Activated CD8-positive, alpha-beta memory T cell treated with anti-CD3 and anti-CD28 coated beads for 24 hours (primary cell): Measurements from ENCODE around the gene EFNB2.

ENCODE experiments used
- DNase-seq: peaks from one replicate; pipeline ENCODE4 v3.0.0-alpha.2; 2020

The EFNB2 gene

DNA sequence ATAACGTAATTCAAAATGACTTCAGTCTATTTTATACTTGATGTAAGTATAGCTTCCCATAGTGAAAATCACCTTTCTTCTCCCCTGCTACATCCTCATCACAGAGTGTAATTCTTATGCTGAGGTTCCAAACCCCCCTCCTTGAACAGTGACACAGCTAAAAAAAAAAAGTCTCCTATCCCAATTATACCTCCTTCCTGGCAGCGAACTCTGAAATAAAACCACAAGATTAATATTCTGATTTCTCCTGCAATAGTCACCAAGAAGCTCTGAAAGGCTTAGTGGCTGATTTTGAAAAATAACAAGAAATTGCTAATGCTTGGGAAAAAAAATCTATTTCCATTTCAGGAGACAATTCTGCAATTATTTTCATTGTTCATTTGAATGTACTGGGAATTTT lies 36.3 kb downstream of the EFNB2 start:
- no peak for DNase-seq

DNA sequence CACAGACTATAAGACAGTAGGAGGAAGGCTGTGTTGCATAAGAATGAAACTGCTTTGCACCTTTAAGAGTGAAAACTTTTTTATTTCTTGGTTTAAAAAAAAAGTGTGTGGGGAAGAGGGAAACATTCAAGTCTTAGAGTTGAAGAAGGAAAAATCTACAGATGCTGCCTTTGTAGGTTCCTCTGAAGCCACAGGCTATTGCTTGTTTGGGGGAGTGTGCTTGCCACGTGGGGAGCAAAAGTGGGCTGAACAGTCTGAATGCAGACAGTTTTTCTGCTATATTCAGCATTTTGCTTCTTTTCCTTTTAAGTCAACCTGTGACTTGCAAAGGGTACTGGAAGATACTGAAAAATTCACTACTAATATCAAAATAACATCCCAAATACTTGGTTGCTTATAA lies 36.9 kb downstream of the EFNB2 start:
- no peak for DNase-seq

DNA sequence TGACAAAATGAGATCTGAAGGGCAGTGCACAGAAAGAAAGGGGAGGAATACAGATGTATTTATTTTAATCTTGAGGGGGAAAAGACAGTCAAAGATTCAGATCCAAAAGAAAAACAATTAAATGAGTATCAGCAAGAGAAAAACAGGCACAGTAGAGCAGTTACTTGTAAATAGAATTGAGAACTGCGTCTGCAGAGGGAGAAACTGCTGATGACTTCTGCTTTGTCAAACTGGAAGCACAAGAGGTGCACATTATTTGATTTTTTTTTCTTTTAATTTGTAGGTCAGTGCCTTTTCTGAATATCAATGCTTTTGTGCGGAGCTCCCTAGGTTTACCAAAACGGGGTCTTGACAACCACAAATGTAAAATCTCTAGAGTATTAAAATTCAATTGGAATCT lies 37.3 kb downstream of the EFNB2 start:
- DNase-seq = no peak

DNA sequence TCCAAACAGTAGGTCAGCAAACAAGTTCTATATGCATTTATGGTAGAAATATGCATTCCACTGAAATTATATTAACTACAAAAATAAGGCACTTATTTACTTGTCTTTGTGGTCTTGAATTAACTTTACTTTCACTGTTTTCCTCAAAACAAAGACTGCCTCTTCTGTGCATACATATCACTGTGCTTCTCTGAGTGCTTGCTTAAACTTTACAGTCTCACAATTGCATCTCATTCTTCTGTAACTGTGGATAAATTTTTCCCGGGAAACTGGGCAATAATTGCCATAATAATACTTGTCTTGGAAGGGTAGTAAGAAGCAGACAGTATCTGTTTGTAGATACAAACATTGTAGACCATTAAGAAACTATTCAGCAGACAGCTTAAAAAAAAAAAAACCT lies 38.4 kb downstream of the EFNB2 start:
- DNase-seq = no peak

DNA sequence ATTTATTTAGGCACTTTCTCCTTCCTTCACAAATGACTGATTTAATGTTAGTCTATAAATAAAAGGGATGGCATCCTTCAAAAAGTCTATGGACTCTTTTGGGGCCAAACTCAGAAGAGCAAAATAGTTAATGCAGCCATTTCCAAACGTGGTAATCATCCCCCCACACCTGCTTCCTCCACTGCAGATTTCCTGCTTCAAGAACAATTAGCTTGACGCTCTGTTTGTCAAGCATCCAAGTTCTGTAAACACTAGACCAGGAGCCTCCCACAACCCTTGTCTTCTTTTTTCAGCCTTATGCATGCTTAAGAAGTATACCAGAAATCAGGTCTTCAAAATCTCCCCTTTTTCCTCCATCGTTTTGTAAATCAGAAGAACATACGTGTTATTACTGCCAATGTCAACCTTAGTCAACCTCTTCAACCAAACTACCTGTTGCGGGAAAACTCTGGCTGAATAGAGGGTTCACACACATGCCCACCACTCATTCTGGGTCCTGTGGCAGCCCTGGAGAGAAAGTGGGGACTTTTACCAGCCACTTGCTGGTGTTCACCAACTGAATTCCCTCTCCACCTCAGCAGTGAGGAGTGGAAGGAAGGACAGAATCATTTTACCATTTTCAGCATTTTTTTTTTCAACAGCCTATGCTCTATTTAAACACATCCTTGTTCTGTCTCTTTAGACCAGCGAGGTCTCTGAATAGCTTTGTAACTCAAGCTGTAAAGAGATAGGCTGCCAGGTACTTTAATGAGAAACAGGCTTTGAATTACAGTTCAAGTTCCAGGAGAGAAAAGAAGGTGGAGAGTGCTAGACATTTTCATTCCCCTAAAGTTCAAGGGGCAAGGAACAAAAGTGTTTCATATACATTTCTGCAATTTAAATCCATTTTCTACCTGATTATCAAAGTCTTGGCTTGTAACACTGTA lies 39.1 kb downstream of the EFNB2 start:
- no peak for DNase-seq

DNA sequence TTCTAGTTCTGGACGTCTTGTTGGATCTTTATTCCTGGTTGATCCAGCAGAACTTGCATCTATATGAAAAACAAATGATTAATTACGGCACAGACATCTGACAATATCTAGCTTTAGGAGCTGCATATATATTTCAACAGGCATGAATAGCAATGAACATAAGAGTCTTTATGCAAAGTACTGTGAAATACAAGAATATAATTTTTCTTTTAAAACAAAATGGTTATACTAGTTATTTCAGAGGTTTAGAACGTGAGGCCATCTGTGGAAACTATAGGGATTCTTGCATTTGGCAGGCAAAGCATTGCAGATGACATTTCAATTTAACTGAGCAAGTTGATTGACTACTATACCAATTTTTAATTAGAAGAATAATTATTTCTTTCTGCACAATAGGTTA lies 40.5 kb downstream of the EFNB2 start:
- no peak for DNase-seq

DNA sequence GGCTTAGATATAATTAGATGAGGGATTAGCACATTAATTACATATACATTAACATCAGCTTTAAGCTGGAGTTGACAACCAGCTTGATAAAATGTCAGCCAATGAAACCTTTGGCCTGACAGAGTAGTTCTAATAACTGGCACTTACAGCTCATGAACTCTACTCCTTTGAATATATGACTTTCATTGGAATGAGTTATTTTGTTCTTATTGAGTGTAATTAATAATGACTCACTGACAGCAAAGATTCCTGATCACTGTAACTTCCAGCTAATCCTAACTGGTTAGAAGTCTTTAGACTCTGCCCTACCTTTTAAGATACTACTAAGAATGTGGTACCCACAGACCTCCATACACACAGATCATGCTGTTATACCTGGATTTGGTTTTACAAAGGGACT lies 41.0 kb downstream of the EFNB2 start:
- no peak for DNase-seq

DNA sequence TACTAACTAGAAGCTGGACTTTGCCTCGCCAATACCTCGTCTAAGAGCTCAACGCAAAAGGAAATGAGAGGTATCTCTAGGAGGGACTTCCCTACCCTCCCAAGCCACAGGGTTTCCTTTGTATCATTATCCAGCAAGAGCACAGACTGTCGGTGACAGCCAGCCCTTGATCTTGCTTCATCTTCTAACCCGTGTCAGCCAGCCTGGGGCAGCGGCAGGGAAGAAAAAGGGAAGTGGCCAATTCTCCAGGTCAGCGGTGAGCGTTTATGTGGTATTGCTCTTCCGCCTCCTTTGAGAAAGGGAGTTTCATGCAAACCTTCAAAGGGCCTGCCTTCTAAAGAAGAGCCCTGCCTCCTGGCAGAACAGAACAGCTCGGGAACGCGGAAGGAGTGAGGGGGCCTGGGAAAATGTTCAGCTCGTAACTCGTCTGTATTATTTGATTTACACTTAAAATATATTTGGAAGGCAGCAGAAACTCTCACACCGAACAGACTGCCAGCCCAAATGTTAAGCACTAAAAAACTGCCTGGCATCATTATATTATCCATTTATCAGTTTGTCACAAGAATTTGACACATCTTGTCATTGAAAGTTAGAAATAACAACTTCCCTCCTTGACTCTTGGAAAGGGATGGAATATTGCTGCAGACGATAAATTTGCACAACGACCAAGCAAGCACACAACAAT lies 41.8 kb downstream of the EFNB2 start:
- DNase-seq = no peak

DNA sequence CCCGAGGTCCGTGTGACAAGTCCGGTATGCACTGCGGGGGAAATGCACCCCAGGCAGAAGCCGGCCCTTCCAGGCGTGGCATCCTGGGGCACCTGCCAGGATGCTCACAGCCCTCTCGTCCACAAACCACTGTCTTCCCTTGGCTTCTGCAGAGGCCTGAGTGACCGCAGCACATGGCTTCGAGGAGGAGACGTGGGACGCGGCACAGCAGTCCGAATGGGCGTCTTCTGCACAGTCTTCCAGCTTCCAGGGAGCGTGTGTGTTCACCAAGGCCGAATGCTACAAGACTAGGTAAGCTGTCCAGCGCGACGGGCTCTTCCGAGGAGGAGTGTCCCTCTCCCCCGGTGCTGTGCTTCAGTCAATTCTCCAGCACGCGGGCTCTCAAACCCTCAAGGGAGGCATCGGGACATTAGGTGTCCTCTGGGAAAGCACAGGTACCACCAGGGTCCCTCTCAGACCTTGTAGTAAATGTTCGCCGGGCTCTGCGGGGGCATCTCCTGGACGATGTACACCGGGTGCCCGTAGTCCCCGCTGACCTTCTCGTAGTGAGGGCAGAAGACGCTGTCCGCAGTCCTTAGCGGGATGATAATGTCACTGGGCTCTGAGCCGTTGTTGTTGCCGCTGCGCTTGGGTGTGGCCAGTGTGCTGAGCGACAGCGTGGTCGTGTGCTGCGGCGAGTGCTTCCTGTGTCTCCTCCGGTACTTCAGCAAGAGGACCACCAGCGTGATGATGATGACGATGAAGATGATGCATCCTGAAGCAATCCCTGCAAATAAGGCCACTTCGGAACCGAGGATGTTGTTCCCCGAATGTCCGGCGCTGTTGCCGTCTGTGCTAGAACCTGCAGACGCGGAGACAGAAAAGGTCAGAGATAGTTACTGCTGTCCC lies 42.6 kb downstream of the EFNB2 start:
- no peak for DNase-seq

DNA sequence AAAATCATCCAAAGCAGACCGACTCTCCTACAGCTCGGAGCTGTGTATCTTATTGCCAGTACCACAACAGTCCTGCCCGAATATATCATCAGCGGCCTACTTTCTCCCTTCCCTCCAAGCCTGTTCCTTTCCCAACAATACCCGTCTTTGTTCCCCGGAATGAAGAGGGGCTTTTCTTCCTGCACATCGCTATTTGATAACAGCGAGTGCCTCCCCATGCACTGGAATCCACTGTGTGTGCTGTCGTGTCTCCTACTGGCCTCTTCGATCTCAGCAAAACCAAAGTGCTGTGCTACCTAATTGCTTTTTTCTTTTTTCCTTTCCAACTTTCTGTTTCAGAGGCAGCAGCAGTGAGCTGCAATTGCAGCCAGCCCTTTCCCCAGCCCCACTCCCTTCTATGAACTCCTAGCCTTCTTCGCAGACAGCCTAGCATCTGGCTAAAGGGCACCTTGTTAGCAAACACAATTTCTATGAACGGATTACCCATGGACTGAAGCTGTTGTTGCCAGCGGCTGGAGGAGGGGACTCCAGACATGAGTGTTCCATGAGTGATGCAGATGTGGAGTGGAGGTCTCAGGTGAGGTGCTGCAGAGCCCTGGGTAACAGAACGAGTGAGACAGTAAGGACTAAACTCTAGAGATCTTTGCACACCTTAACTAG lies 43.4 kb downstream of the EFNB2 start:
- no peak for DNase-seq

DNA sequence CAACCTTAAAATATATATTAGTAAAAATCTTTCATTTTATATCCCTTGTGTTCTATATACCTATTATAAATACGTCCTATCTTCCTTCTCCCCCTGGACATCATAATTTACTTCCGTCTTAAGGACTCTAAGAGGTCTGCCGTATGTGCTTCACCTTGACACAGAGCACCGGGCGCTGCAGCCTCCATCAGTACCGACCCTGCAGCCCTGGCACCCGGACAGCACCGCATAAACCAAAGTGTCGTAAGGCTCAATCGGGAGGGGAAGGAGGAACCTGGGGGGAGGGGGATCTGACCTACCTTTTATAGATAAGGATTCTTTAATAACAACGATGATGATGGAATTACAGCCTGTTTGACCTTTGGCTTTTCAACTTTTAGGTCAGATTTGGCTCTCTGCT lies 44.0 kb downstream of the EFNB2 start:
- no peak for DNase-seq

DNA sequence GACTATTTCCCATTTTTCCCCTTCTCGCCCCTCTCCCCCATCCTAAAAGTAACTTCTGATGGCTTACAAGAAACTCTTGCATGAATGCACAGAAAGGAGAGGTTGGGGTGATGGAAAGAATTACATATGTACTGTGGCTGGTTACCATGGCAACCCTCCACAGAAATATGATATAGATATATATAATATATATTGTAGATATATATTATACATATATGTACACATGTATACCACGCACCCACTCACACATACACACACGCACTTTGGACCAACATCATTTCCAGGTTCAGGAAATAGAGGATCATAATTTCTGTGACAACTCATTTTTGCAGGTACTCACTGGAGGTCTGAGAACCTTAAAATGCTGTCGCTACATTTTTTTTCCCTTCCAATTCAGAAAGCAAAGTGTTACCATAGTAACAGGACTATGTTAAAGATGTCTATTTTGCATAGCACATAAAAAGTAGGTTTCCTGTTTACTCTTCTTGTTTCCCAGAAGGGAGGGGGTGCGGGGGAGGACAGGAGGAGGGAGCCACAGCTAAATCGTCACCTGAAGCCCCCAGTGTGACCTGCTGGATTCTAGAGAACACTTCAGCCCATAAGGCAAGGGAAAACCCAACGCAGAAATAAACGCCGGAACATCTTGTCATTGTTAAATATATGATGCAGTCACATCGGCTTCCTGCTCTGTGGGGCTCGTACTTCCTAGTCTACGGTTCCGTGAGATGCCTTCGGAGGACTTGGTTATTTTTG lies 44.7 kb downstream of the EFNB2 start:
- no peak for DNase-seq

DNA sequence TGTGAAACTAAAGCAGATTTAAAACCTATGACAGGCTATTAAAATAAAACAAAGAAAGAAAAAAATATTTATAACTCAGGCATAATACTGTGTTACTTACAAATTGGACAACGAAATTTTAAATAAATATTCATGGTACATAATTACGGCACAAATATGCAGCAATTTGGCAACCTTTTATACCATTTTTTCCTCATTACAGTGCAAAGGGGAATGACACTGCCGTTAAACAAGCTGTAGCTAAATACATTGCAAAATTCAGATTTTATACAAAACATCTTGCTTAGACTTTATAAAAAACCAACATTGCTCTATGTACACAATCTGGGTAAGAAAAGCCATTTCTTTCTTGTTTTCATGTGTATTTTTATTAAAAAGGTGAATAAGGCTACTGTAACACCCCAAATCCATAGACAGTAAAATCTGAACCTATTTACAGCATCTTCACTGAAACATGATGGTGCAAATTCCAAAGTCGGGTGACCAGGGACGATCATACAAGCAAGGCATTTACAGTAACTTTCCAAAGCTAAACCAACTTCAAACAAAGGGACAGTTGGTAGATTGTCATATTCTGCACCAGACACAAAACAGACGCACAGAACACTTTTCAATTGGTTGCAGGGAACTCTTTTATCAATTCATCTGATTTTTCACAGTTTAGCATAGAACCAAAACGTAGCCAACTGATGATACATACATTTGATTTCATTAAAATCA lies 45.5 kb downstream of the EFNB2 start:
- DNase-seq = no peak

DNA sequence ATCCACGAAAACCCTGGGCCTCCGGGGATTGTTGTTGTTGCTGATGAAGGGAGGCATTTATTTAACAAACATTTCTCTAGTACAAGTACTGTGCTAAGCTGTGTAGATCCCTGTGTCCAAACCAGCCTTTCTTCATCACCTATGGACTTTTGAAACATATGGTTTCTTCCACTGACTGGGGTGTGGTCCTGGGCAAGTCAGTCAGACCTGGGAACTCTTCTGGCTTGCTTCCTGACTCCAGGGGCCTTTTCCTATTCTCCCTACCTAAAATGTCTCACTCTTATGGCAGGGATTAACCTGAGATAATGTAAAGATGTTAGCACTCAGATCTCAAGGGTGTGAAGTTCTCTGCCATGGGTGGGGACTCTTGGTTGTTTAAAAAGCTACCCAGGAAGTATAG lies 46.8 kb downstream of the EFNB2 start:
- no peak for DNase-seq

DNA sequence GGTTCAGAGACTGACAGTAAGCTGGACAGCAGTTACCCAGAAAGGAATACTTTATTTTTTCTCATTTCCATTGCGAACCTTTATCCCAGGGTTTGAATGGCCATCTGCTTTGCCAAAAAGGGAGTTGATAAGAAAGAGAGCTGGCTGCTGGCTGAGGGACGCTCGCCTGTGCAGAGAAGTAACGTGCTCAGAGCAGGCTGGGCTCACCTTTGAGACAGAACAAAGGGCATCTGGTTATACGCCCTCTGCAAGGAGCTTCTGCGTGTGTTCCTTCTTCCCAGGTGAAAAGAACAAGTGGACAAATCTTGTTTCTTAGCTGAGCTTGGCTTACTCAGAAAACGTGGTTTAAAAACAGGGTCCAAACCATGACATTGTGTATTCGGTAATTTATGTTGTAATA lies 47.4 kb downstream of the EFNB2 start:
- DNase-seq = no peak

DNA sequence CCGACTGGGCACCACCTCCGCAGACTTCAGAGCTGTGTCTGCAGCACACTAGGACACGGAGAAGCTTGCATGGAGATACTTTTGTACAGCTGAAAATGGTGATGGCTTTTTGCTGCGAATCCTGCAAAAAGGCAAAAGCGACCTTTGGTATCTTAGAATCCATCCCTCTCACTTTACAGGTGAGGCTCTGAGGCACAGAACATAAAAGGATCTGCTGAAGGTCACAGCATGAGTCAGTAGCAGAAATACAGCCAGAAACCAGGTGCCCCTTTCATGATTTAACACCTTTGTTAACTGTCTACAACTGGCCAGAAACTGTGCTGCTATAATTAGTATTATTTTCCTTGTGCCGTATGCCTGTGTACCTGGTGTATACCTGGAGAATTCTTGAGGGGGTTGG lies 48.3 kb downstream of the EFNB2 start:
- DNase-seq = no peak

DNA sequence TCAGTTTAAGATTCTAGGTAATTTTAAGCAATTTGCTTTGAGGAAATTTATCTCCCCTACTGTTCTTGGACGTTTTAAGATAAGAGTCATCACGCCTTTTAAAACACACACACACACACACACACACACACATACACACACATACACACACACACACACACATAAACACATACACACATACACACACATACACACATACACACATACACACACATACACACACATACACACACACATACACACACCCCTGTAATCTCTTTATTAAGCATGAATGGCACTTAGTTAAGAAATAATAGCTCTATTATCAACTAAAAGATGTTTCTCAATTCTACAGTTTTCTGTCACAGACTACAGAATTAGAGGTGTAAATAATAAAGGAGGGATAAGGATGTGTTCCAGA lies 49.2 kb downstream of the EFNB2 start:
- no peak for DNase-seq

DNA sequence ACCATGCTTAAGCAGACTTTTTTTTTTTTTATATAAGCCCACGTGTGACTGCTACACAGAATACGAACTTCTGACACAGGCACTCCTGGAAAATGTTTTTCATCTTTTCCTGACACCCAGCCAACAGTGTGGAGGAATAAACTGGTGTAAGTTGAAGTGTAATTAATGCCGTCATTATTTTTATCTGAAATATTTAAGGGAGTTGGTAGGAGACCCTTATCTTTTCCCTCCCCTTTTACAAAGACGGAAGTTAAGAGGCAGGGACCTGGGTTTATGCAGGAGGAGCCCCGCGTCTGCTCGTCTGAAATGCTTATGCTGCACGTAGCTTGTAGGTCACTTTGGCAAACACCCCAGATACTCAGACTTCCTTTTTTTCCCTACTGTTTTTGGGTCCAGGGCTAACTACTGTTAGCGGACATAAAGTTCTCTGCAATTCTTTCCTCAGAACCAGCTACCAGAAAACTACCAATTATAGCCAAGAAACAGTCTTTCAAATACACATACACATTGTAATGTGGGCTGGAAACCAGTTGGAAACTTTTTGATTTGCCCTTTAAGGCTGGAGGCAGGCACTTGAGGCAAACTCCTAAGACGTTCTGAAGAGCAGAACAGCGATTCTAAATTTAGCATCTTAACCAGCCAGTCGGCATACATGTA lies 50.8 kb downstream of the EFNB2 start:
- no peak for DNase-seq

DNA sequence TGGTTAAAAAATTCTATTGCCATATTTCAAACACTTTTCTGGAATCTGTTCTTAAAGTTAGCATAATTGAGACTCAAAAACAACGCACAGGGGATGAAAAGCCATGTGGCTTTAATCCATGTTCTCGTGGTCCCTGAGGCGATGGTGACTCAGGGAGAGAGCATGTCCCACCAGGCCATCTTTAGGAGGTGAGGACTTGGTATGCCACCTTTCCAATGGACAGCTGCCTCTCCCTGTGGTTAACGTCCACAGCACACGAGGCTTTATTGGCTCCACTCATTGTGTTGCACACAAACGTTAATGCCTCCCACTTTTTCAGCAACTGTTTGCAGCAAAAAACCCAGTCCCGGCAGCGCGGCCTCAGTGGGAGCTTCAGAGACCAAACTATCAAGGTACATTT lies 51.4 kb downstream of the EFNB2 start:
- no peak for DNase-seq

DNA sequence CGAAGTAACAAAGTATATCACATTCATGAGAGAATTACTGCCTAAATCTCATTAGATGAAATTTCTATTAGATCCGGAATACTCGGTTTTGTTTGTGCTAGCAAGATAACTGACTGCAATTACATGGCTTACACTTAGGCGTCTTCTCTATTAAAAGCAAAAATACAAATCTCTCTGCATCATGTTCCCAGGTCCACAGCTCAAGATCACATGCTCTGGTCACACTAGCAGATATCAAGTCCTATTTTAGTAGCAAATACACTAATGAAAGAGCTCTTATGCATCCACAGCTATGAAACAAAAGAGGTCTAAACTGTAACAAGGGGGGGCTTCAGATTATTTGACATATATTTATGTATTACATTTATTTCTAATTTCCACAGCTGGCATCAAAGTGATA lies 53.5 kb downstream of the EFNB2 start:
- DNase-seq = no peak

DNA sequence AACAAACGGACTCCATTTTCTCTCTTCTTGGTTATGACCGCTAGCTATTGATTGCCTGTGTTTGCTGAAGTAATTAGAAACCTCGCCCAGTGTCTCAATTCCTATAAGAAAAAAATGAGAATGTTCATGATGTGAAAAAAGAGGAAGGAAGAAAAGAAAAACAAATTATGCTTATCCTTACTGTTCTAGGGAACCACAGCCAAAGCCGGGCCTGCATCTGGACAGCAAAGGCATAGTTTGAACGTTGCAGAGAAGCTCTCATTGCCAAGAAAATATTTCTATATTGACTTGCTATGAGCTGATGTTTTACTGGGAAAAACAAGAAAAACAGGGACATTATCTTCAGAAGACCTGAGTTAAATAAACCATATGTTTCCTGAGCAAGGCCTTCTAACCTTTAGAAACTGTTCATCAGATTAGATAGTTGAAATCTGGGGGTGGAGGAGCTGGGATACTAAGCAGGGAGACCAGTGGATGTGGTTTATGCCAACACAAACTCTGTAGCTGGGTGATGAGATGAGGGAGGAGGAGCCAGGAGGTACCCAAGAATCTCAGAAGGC lies 55.0 kb downstream of the EFNB2 start:
- DNase-seq = no peak
